Measurements from ENCODE around the gene EIF3I.

DNA sequence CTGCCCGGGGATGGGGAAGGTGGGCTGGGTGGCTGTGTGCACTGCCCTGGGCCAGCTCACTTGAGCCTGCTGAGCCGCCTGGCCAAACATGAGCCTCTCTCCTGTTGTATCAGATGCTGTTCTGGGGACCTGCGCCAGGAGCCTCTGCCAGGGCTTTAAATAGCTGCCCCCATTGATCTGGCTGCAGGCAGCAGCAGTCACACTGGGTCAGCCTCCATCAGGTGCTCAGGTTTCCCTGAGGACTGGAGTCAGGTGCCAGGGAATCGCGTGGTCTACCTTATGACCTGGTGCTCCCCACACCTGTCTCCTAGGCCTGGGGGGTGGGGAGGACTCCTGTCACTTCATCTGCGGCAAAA lies 22.5 kb upstream of the EIF3I start:
- TF ChIP-seq, protein P1, sequence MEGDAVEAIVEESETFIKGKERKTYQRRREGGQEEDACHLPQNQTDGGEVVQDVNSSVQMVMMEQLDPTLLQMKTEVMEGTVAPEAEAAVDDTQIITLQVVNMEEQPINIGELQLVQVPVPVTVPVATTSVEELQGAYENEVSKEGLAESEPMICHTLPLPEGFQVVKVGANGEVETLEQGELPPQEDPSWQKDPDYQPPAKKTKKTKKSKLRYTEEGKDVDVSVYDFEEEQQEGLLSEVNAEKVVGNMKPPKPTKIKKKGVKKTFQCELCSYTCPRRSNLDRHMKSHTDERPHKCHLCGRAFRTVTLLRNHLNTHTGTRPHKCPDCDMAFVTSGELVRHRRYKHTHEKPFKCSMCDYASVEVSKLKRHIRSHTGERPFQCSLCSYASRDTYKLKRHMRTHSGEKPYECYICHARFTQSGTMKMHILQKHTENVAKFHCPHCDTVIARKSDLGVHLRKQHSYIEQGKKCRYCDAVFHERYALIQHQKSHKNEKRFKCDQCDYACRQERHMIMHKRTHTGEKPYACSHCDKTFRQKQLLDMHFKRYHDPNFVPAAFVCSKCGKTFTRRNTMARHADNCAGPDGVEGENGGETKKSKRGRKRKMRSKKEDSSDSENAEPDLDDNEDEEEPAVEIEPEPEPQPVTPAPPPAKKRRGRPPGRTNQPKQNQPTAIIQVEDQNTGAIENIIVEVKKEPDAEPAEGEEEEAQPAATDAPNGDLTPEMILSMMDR (conservative IDR thresholded peaks at IDR 0.05), result no peak
- no peak for TF ChIP-seq ZFX (IDR thresholded peaks at IDR 0.05)

Measured in C4-2B (cell line).